TTC549 (cell line): ENCODE results near the gene SRD5A1.

Experiments used
- FAIRE-seq: peaks from 2 replicates; lab custom pipeline; 2012; peaks lifted over from hg19 to GRCh38; lab: Jason Lieb, UNC

SRD5A1 gene, protein sequence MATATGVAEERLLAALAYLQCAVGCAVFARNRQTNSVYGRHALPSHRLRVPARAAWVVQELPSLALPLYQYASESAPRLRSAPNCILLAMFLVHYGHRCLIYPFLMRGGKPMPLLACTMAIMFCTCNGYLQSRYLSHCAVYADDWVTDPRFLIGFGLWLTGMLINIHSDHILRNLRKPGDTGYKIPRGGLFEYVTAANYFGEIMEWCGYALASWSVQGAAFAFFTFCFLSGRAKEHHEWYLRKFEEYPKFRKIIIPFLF

GRCh38 chr5:6632888-6633468 lies at the start of gene SRD5A1, which contains the start of gene NSUN2:
Gene SRD5A1, plus strand, starts transcription at chr5:6633440. Its CDS starts 137 bp downstream, at chr5:6633577.
Gene NSUN2, minus strand, starts transcription at chr5:6633044. Its CDS starts 65 bp downstream, at chr5:6632979.
- FAIRE-seq: no peak

DNA sequence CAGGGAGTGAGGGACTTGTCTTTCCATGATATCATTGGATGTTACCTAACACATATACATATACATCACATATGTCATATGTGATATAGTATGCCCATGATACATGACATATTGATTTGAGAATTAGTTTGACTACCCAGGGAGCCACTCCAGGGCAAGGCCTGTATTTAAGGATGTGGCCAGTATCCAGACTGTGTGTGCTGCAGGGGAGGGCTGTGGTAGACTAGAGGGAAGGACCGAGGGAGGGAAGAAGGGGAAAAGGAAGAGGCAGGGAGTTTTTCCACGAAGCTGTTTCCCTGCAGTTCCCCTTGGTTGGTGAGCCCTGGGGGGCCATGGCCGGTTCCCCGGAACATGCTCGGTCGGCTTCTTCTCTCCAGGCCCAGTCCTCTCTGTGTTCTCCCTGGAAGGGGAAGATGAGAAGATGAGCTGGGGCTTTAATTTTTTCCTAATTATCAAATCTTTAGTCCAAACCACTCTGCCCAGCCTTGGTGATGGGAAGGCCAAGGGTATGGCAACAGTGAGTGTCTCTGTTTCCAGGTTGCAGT lies 49.1 kb upstream of the SRD5A1 start:
- FAIRE-seq: no peak

- no peak for FAIRE-seq
Measured at GRCh38 chr5:6584727-6585126, 48.5 kb upstream of the SRD5A1 start.

DNA sequence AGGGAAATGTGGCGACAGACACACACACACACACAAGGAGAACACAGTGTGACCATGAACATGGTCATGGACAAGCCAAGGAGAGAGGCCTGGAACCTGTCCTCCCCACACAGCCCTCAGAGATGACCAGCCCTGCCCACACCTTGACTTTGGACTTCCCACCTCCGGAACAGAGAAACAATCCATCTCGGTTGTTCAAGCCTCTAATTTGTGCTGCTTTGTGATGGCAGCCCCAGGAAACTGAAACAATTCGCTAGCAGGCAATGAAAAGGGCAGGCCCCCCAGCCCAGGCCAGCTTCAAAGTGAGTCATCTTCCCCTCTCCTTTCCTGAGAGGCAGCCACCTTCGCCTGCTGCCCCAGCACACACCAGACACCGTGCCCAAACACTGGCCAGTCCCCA lies 48.1 kb upstream of the SRD5A1 start:
- no peak for FAIRE-seq

GRCh38 chr5:6585939-6586646 lies 47.1 kb upstream of the SRD5A1 start:
- FAIRE-seq: no peak

- no peak for FAIRE-seq
Measured at GRCh38 chr5:6586647-6587042, 46.6 kb upstream of the SRD5A1 start.

DNA sequence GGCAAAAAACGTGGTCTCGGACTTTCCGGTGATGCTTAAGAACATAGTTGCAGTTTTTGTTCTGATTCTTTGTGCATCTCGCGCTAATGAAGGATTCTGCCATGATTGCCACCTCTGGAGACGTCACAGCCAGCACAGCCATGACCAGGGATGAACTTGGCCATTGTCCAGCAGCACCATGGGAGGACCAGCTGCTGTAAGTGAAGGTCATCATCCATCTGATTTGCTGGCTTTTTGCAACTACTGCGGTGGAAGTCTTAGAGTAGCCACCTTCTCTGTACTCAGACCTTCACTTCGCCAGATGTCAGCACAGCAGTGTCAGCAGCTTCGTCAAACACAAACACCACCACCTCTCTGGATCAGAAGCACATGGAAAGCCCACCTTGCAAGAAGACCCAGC lies 46.1 kb upstream of the SRD5A1 start:
- no peak for FAIRE-seq

DNA sequence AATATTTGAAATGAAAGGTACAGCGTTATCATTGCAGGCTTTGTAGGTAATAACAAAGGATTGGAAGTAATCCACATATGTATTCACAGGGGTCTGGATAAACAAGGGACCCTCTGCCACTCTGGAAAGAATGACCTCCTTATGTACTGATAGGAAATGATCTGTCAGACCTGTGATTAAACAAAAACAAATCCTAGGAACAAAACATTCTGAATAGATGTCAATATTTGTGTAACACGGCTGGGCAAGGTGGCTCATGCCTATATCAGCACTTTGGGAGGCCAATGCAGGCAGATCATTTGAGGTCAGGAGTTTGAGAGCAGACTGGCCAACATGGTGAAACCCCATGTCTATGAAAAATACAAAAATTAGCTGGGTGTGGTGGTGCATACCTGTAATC lies 42.7 kb upstream of the SRD5A1 start:
- no peak for FAIRE-seq

GRCh38 chr5:6591671-6592288 lies 41.5 kb upstream of the SRD5A1 start:
- no peak for FAIRE-seq

DNA sequence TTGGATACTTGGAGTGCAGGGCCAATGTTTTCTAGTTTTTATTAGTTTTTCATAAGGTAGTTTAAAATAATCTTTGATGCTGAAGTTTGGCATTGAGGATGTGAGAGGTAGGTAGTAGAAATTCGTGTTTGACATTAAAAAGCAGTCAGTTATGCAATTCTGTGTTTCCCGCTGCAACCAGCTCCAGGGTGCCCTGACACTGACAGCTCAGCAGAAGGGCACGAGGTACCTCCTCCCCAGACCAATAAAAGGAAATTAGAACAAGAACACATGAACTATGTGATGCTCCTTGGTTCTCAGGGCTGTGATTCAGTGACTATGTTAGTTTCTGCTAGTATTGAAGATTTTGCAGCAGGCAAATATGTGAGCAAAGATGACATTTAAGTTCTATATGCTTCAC lies 40.6 kb upstream of the SRD5A1 start:
- FAIRE-seq: no peak

DNA sequence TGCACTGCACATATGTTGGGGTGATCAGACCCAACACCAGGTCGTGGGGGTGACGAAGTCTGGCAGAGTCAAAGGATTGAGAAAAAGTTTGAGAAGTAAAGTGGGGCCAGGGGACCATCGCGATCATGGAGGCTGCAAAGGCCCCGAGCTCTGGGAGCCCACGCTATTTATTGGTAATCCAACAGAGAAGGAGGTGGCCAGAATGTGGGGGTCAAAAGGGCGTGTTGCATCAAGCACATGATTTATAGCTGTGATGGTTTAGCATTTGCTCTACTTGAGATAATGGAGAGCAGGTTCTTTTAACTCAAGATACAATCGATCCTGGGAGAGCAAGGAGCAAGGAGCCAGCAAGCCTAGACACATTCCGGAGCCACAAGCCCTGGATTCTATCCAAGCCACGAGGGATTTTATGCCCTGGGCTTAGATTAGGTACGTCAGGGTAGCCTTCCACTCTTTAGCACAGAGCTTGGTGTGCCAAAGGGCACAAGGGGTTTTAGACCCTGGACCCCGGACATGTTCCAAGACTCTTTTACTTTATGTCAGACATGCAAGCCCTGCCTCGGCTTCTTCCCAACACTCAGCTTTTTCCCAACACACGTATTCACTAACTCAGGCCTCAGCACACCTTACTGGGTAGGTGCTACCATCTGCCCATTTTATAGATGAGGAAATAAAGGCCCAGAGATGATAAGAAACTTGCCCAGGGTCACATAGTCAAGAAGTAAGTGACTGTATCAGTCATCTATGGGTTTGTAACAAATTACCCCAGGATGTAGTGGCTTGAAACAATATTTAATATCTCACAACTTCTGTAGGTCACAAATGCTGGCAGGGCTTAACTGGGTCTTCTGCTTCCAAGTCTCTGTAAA lies 39.9 kb upstream of the SRD5A1 start:
- FAIRE-seq: no peak

- FAIRE-seq: no peak
Measured at GRCh38 chr5:6594066-6594465, 39.2 kb upstream of the SRD5A1 start.

- FAIRE-seq: no peak
Measured at GRCh38 chr5:6595405-6595804, 37.8 kb upstream of the SRD5A1 start.

GRCh38 chr5:6596388-6596787 lies 36.9 kb upstream of the SRD5A1 start:
- no peak for FAIRE-seq

GRCh38 chr5:6597557-6597956 lies 35.7 kb upstream of the SRD5A1 start:
- FAIRE-seq: no peak

DNA sequence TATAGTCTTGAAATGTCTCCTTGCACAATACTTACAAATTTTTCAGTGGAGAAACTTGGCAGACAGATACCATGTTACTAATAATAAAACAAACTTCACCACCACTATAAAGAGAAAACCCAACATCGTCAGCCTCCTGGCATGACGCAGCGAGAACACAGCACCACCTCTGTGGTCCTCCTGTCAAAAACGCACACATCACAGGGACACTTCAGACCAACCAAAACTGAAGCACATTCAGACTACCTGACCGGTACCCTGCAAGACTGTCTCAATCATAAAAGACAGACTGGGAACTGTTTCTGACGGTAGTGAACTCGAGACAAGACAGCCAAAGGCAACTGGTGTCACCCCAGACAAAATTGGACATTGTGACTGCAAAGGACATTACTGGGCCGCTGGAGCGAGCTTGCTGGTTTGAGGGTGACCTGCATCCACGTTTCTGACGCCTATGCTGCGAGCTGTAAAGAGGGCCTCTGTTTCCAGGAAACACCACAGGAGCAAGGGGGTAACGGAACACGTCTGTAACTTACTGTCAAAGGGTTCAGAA lies 34.8 kb upstream of the SRD5A1 start:
- FAIRE-seq: no peak

DNA sequence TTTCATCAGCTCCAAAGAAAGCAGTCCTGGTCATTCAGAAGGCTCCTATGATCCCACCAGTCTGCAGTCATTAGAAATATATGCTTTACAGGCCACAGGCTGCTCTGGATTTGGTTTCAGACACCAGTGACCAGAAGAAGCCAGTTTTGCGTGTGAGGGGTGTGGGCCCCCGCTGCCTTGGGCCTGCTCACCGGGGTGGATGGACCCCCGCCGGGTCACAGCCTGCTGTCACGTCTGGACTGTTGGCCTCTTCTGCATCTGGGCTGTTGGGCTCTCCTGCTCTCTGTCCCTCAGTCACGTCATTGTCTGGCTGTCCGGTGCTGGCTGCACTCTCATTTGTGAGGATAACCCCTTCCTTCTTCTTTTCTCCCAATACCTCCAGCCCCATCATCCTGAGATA lies 33.5 kb upstream of the SRD5A1 start:
- FAIRE-seq: no peak

DNA sequence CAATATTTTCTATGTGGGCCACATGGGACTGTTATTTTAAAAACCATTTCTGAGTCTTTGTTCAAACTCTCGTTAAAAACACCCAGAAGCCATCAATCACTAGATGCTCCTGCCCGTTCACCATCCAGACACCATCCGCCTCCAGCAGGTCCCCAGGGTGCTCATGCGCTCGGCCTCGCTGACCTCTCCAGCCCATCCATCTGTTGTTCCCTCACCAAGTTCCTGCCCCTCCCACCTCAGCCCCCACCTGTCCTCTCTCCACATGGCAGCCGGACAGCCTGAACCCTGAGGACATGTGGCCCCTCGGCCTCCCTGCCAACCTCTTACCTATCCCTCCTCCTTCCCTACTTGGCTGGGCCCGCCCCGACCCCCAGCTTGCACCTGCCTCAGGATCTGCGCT lies 32.0 kb upstream of the SRD5A1 start:
- FAIRE-seq: no peak

GRCh38 chr5:6601816-6602215 lies 31.4 kb upstream of the SRD5A1 start:
- no peak for FAIRE-seq

DNA sequence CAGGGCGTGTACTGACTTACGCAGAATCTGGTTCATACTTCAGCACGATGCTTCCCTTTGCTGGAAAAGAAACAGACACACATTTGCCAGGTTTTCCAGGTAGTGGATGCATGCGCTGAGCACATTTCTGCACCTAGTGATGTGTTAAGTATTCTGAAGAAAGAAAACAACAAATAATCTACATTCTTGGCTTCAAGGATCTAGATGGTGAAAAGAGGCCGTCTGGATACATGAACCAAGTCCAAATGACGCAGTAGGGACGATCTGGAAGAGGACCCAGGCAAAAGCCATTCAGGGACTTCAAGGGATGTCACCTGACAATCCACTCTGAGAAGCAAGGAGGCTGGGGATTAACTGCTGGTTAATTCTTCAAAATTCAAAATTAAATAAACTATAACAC lies 30.8 kb upstream of the SRD5A1 start:
- no peak for FAIRE-seq

DNA sequence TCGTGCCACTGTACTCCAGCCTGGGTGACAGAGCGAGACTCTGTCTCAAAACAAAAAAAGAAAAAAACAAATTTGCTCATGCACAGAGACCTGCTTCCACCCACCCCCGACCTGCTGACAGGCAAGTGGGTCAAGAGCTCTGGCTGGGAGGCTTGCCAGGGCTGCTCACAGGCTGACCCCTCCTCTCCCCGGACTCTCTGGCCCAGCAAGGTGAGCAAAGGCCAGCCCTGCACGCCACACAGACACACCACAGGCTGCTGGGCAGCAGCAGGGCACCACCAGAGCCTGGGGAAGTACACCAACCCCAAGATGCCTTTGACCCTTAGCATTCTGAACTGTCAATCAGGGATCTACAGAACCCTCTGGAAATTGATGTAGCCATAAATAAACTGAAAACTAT lies 29.6 kb upstream of the SRD5A1 start:
- FAIRE-seq: no peak

DNA sequence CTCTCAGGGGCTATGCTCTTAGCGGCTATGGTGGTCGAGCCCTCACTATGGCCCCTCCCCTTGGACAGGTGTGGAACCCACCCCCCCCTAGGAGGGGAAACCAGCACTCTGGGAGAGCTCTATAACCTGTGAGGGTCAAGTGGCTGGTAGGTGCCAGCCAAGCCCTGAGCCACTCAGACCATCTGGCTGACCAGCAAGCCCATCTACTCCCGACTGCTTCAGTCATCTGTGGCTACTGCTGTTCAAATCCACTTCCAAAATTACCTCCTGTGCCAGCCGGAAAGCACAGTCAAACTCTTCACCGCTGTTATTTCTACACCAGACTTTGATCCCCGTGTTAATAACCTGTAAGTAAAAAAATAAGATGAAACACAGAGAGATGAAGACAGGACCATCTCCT lies 28.9 kb upstream of the SRD5A1 start:
- no peak for FAIRE-seq
